B cell (primary cell): ENCODE results near the gene KRR1. TPM values are rescaled to one million over a fixed set of nuclear protein-coding genes. Genes with fewer than 3 reads are reported as not detected.

Experiments
- ATAC-seq: fragments of 200-7000 bp; cut with Tn5 transposase; one replicate; pipeline ENCODE4 v1.10.0; 2021; ENCODE audit warnings: low read depth, mild to moderate bottlenecking, moderate number of reproducible peaks, moderate library complexity
- CTCF ChIA-PET: fragments of 350-600 bp; sonication (Branson Sonifier 250); formaldehyde crosslinking; loops from one replicate; lab custom pipeline; 2021; ENCODE audit warnings: antibody characterized with exemption, inconsistent platforms; lab: Charles Lee
- POLR2A ChIA-PET: fragments of 350-600 bp; sonication (Branson Sonifier 250); formaldehyde crosslinking; loops from one replicate; lab custom pipeline; 2021; ENCODE audit warnings: antibody characterized with exemption; lab: Charles Lee
- DNase-seq: peaks from one replicate; pipeline ENCODE4 v3.0.0; 2013
- H2AFZ ChIP-seq: 2 replicates; pipeline ENCODE4 v1.6.1; 2012; ENCODE audit warnings: mild to moderate bottlenecking, low read depth, low read length; ENCODE audit not compliant: insufficient read depth, poor library complexity, severe bottlenecking
- H3K27ac ChIP-seq, 2 donors: 1 replicate in 1 of 2; 2 replicates in 1 of 2; pipeline ENCODE4 v1.5.1; 2012 to 2013; ENCODE audit warnings: low read length in 2 of 2, mild to moderate bottlenecking in 2 of 2, moderate library complexity in 1 of 2
- H3K27me3 ChIP-seq, 4 experiments: fragments of 200-600 bp in 1 of 4; sonication (generic) in 1 of 4; replicated peaks in 1 of 4; 1 replicate in 2 of 4; 2 replicates in 2 of 4; pipeline versions ENCODE4 v1.6.1 to v1.7.0; 2013 to 2016; ENCODE audit warnings: low read length in 3 of 4, mild to moderate bottlenecking in 2 of 4, mixed read lengths in 1 of 4, moderate library complexity in 1 of 4; ENCODE audit not compliant: insufficient read depth in 4 of 4, control insufficient read depth in 3 of 4; ENCODE audit errors: control extremely low read depth in 1 of 4
- H3K36me3 ChIP-seq, 2 experiments: replicated peaks in 1 of 2; 1 replicate in 1 of 2; 2 replicates in 1 of 2; pipeline versions ENCODE4 v1.6.1 to v1.7.1; 2013; ENCODE audit warnings: low read length in 1 of 2; ENCODE audit not compliant: insufficient read depth in 2 of 2, control insufficient read depth in 1 of 2; ENCODE audit errors: control extremely low read depth in 1 of 2, extremely low read depth in 1 of 2
- H3K4me1 ChIP-seq, 2 donors: fragments of 200-600 bp in 1 of 2; sonication (generic) in 1 of 2; 1 replicate in 1 of 2; 2 replicates in 1 of 2; pipeline versions ENCODE4 v1.5.1 to v1.6.1; 2013 to 2017; ENCODE audit warnings: low read length in 2 of 2; ENCODE audit not compliant: control insufficient read depth in 2 of 2, insufficient read depth in 2 of 2
- H3K4me2 ChIP-seq: replicated peaks from 2 replicates; pipeline ENCODE3; 2012; ENCODE audit warnings: mild to moderate bottlenecking, low read depth, low read length; ENCODE audit not compliant: poor library complexity, severe bottlenecking
- H3K4me3 ChIP-seq, 5 experiments: fragments of 200-600 bp in 1 of 5; sonication (generic) in 1 of 5; 1 replicate in 3 of 5; 2 replicates in 2 of 5; pipeline versions ENCODE4 v1.5.1 to v1.7.0; 2011 to 2016; ENCODE audit warnings: low read length in 4 of 5, mild to moderate bottlenecking in 4 of 5, low read depth in 2 of 5, control low read depth in 1 of 5, moderate library complexity in 1 of 5; ENCODE audit not compliant: insufficient read depth in 1 of 5; ENCODE audit errors: control extremely low read depth in 1 of 5, extremely low read depth in 1 of 5
- H3K79me2 ChIP-seq: fragments of 200-600 bp; sonication (generic); one replicate; pipeline ENCODE4 v1.6.0; 2016; ENCODE audit warnings: low read length; ENCODE audit not compliant: control insufficient read depth, insufficient read depth
- H3K9ac ChIP-seq: fragments of 200-600 bp; sonication (generic); 2 replicates; pipeline ENCODE4 v1.6.1; 2017; ENCODE audit warnings: mild to moderate bottlenecking, low read length, moderate library complexity
- H3K9me3 ChIP-seq, 3 donors: one replicate each; pipeline versions ENCODE4 v1.6.1 to v1.7.1; 2013; ENCODE audit warnings: low read length in 2 of 3; ENCODE audit not compliant: control insufficient read depth in 2 of 3, insufficient read depth in 1 of 3; ENCODE audit errors: control extremely low read depth in 1 of 3
- H4K20me1 ChIP-seq: 2 replicates; pipeline ENCODE4 v1.6.0; 2012; ENCODE audit warnings: mild to moderate bottlenecking, low read length; ENCODE audit not compliant: insufficient read depth, control insufficient read depth, poor library complexity, severe bottlenecking
- H3K27ac Mint-ChIP-seq: one replicate; pipeline ENCODE4 v1.8.0; 2021; ENCODE audit warnings: mixed read lengths
- H3K27me3 Mint-ChIP-seq: one replicate; pipeline ENCODE4 v1.8.0; 2021; ENCODE audit warnings: mixed read lengths
- H3K4me1 Mint-ChIP-seq: one replicate; pipeline ENCODE4 v1.8.0; 2021; ENCODE audit warnings: mixed read lengths
- H3K4me3 Mint-ChIP-seq: one replicate; pipeline ENCODE4 v1.8.0; 2021; ENCODE audit warnings: mixed read lengths
- H3K9me3 Mint-ChIP-seq: one replicate; pipeline ENCODE4 v1.8.0; 2022; ENCODE audit warnings: mixed read lengths; ENCODE audit not compliant: insufficient read depth
- CTCF ChIP-seq: fragments of 200-600 bp; IDR thresholded peaks from one replicate; pipeline ENCODE4 v1.8.0; 2022; ENCODE audit warnings: antibody characterized with exemption, mild to moderate bottlenecking
- EZH2 ChIP-seq: IDR thresholded peaks from 2 replicates; pipeline ENCODE4 v1.6.1; 2012; ENCODE audit warnings: borderline replicate concordance, low read depth, mild to moderate bottlenecking, moderate library complexity, low read length; ENCODE audit not compliant: insufficient read depth, poor library complexity, severe bottlenecking
- WGBS: methylation state at CpG from one replicate; pipeline ENCODE4 v1.1.5; 2013; ENCODE audit warnings: missing lambda C conversion rate; ENCODE audit not compliant: insufficient coverage; 5-methylcytosine and 5-hydroxymethylcytosine counted together
- intact Hi-C: fragments of 100-400 bp; cut with micrococcal nuclease; formaldehyde crosslinking; loops from one replicate; pipeline ENCODE4 v1.10.0; 2022
- polyA plus RNA-seq: library from polyadenylated mRNA; depleted of rRNA; stranded (reverse); fragments of >200 nt; gene quantifications from 2 replicates; pipeline ENCODE4 v1.2.3, GENCODE V29; 2012
- total RNA-seq, 2 donors: library from RNA; stranded (reverse); fragments of 120-200 nt in 1 of 2; gene quantifications; 1 replicate in 1 of 2; 2 replicates in 1 of 2; pipeline versions ENCODE4 v1.2.3 to v1.2.4, GENCODE V29; 2013 to 2022

KRR1 gene
- total and polyA plus RNA-seq, 2 donors (not counting 1 experiment from before 2014, with no cell fraction given), result 16.3 to 87.7 TPM

GRCh38 chr12:75483431-75483830 is 28.0 kb downstream of the KRR1 start:
- TF ChIP-seq EZH2, result no peak
- TF ChIP-seq CTCF, result no peak
- H3K9me3 Mint-ChIP-seq, result no peaks in the 10 kb centered on the region
- peak overlapping the region; percentile 75 to 79 for H3K27ac ChIP-seq
- intact Hi-C loops, result loop anchor here (5.0 kb wide), 1 partner anchor 1074 kb away; the partner anchor contains the start of gene OSBPL8
- H3K4me2 ChIP-seq, result peak overlapping the region; percentile 73
- no peaks in the 10 kb centered on the region for H3K27me3 Mint-ChIP-seq
- peak overlapping the region; percentile 62 for H3K27ac Mint-ChIP-seq
- peaks cover 55 to 56% of the 10 kb centered on the region in 2 donors for H3K4me1 ChIP-seq
- POLR2A ChIA-PET, result interaction anchor here (1.4 kb wide), 1 partner anchor 92 kb away, joined by 4 read pairs; the partner anchor contains the start of gene GLIPR1L2
- DNase-seq (no peak), ATAC-seq (no peak)
- H3K4me3 ChIP-seq, result peak overlapping the region in 3 of 5 experiments; percentile 74 to 85 (median 80)
- peak overlapping the region; percentile 74 for H3K9ac ChIP-seq
- H4K20me1 ChIP-seq, result no peaks in the 10 kb centered on the region
- peak overlapping the region; percentile 75 for H3K4me3 Mint-ChIP-seq
- peaks cover 71% of the 10 kb centered on the region for H3K4me1 Mint-ChIP-seq
- H3K79me2 ChIP-seq, result peaks cover 67% of the 10 kb centered on the region
- H3K9me3 ChIP-seq, result no peaks in the 10 kb centered on the region
- 64% methylated on average over 2 of the region's 2 CpGs for whole genome bisulfite sequencing
- CTCF ChIA-PET, result interaction anchor here (1.3 to 10.9 kb wide), 10 partner anchors 9 to 557 kb away, joined by 5 to 124 read pairs (median 32); partner anchors contain the start of genes GLIPR1L1, GLIPR1L2 and KRR1
- peaks cover 2 to 35% of the 10 kb centered on the region in 2 experiments for H3K36me3 ChIP-seq
- no peak overlapping the region for H2AFZ ChIP-seq
- H3K27me3 ChIP-seq, result no peaks in the 10 kb centered on the region

- ChIA-PET CTCF (interaction anchor here (1.1 to 10.9 kb wide), 9 partner anchors 8 to 558 kb away, joined by 3 to 124 read pairs (median 29); partner anchors contain the start of genes GLIPR1L1, GLIPR1L2 and KRR1), POLR2A (interaction anchor here (0.5 to 1.4 kb wide), 4 partner anchors 19 to 1070 kb away, joined by 3 to 5 read pairs (median 4); partner anchors contain the start of gene GLIPR1L2)
- peak overlapping the region; percentile 73 for H3K4me2 ChIP-seq
- Mint-ChIP-seq H3K9me3 (no peaks in the 10 kb centered on the region), H3K27me3 (no peaks in the 10 kb centered on the region), H3K27ac (peak overlapping the region; percentile 99), H3K4me3 (peak overlapping the region; percentile 98), H3K4me1 (peaks cover 75% of the 10 kb centered on the region)
- peak overlapping the region; percentile 74 for H3K9ac ChIP-seq
- no CpG with 5 or more reads among the region's 4 CpGs for WGBS
- H3K27me3 ChIP-seq, result no peaks in the 10 kb centered on the region
- H3K9me3 ChIP-seq, result no peaks in the 10 kb centered on the region
- ATAC-seq (no peak), DNase-seq (peak; percentile 66)
- TF ChIP-seq EZH2 (no peak), CTCF (no peak)
- no peaks in the 10 kb centered on the region for H4K20me1 ChIP-seq
- intact Hi-C loops, result loop anchor here (5.0 kb wide), 1 partner anchor 1075 kb away; the partner anchor contains the start of gene OSBPL8
- H3K4me3 ChIP-seq, result peak overlapping the region; percentile 66 to 98 (median 80)
- H3K4me1 ChIP-seq, result peaks cover 62 to 64% of the 10 kb centered on the region in 2 donors
- peak overlapping the region; percentile 75 to 79 for H3K27ac ChIP-seq
- H2AFZ ChIP-seq, result peak overlapping the region; percentile 55
- peaks cover 63% of the 10 kb centered on the region for H3K79me2 ChIP-seq
- H3K36me3 ChIP-seq, result peaks cover 2 to 30% of the 10 kb centered on the region in 2 experiments
Measured at GRCh38 chr12:75482646-75483045, 28.8 kb downstream of the KRR1 start.
